ENCODE data around the gene SF3B2. TPM values are rescaled to one million over a fixed set of nuclear protein-coding genes. Genes with fewer than 3 reads are reported as not detected.

Gene SF3B2
- total and polyA plus RNA-seq, 9 of the 15 experiments (the other 6 are each of a cell fraction or from before 2014, with no cell fraction given), result 58.3 to 248 (median 157) TPM

GRCh38 chr11:66006891-66007176 lies 45.3 kb upstream of the SF3B2 start:
- ATAC-seq, result no peak
- H3K36me3 ChIP-seq (ENCODE audit: control insufficient read depth, insufficient read depth, low read length), result peaks cover 24% of the 10 kb centered on the region; the same call in 2 of the 3 replicates
- POLR2A ChIA-PET, result interaction anchor here (0.6 to 3.3 kb wide), 8 partner anchors 8 to 149 kb away, joined by 3 to 13 read pairs (median 4); partner anchors contain the start of genes CATSPER1 and CFL1
- CTCF ChIA-PET (ENCODE audit: low intra/inter-chr PET ratio), result no interaction called here
- H2AFZ ChIP-seq (ENCODE audit: low read depth, low read length), result no peak overlapping the region
- H3K4me1 ChIP-seq (replicated peaks in 1 of 2; ENCODE audit: control insufficient read depth in 2 of 2, insufficient read depth in 2 of 2, low read length in 2 of 2), result peaks cover 23 to 32% of the 10 kb centered on the region in 2 experiments; a peak in 4 of 5 replicates
- no TSS peak for BruUV-seq (replicated peaks)
- H3K4me2 ChIP-seq (ENCODE audit: insufficient read depth, low read length), result no peak overlapping the region
- WGBS (ENCODE audit: insufficient coverage, low coverage, missing lambda C conversion rate), result 58% methylated on average over 4 of the region's 4 CpGs
- peaks cover 19% of the 10 kb centered on the region for H3K79me2 ChIP-seq (ENCODE audit: control insufficient read depth, insufficient read depth, low read length)
- intact Hi-C loops (cut with micrococcal nuclease) (no loop called here), in situ Hi-C loops (cut with MboI) (no loop called here)
- no peak for DNase-seq (ENCODE audit: extremely low read depth in 1 of 4, low spot score in 3 of 4)
- FAIRE-seq, result no peak
- peak; percentile 11; the same call in 1 of the 2 replicates for TF ChIP-seq RBFOX2 (IDR thresholded peaks at IDR 0.05; ENCODE audit: low read depth, low read length)
- no peak for TF ChIP-seq DDX20 (tag; IDR thresholded peaks at IDR 0.05; ENCODE audit: low read depth)
- TF ChIP-seq ZNF764 (CRISPR knock-in tag; IDR thresholded peaks at IDR 0.05; ENCODE audit: low read depth), result no peak
- TF ChIP-seq POLR2A (conservative IDR thresholded peaks at IDR 0.05), result 0 out of 2 replicates have a peak, but pooled peaks have one; percentile 27
- H3K27me3 ChIP-seq (ENCODE audit: control insufficient read depth in 2 of 2, insufficient read depth in 2 of 2, low read length in 2 of 2), result no peaks in the 10 kb centered on the region
- H3K9me1 ChIP-seq (ENCODE audit: control insufficient read depth, insufficient read depth, low read length), result no peaks in the 10 kb centered on the region
- H3K27ac ChIP-seq (ENCODE audit: extremely low read depth, low read depth, low read length), result no peak overlapping the region
- H3K9me3 ChIP-seq (replicated peaks; ENCODE audit: control insufficient read depth, insufficient read depth, low read depth, low read length), result no peaks in the 10 kb centered on the region
- H4K20me1 ChIP-seq (replicated peaks; ENCODE audit: control insufficient read depth, insufficient read depth, low read length), result no peaks in the 10 kb centered on the region
- H3K4me3 ChIP-seq, result no peak overlapping the region
- H3K9ac ChIP-seq (ENCODE audit: insufficient read depth in 1 of 2, low read depth in 2 of 2, low read length in 2 of 2), result peak overlapping the region in 1 of 2 experiments; percentile 75; a peak in 2 of 4 replicates

- no peaks in the 10 kb centered on the region for H3K27me3 ChIP-seq (ENCODE audit: control insufficient read depth in 2 of 2, insufficient read depth in 2 of 2, low read length in 2 of 2)
- H2AFZ ChIP-seq (ENCODE audit: low read depth, low read length), result no peak overlapping the region
- H3K79me2 ChIP-seq (ENCODE audit: control insufficient read depth, insufficient read depth, low read length), result peaks cover 17% of the 10 kb centered on the region
- WGBS (ENCODE audit: insufficient coverage, low coverage, missing lambda C conversion rate), result 16% methylated on average over 5 of the region's 5 CpGs
- no peaks in the 10 kb centered on the region for H4K20me1 ChIP-seq (replicated peaks; ENCODE audit: control insufficient read depth, insufficient read depth, low read length)
- H3K27ac ChIP-seq (ENCODE audit: extremely low read depth, low read depth, low read length), result no peak overlapping the region
- no peaks in the 10 kb centered on the region for H3K9me1 ChIP-seq (ENCODE audit: control insufficient read depth, insufficient read depth, low read length)
- H3K4me2 ChIP-seq (ENCODE audit: insufficient read depth, low read length), result no peak overlapping the region
- H3K9me3 ChIP-seq (replicated peaks; ENCODE audit: control insufficient read depth, insufficient read depth, low read depth, low read length), result no peaks in the 10 kb centered on the region
- in situ Hi-C loops (cut with MboI), result no loop called here
- BruUV-seq (replicated peaks), result no TSS peak
- peaks cover 24% of the 10 kb centered on the region; the same call in 2 of the 3 replicates for H3K36me3 ChIP-seq (ENCODE audit: control insufficient read depth, insufficient read depth, low read length)
- no peak overlapping the region for H3K4me3 ChIP-seq
- DNase-seq (ENCODE audit: extremely low read depth in 1 of 4, low spot score in 3 of 4) (peak in 2 of 4 experiments; percentile 53 to 64), FAIRE-seq (peak; percentile 60), ATAC-seq (peak; percentile 58)
- CTCF ChIA-PET (ENCODE audit: low intra/inter-chr PET ratio), result no interaction called here
- peak overlapping the region in 1 of 2 experiments; percentile 75; a peak in 1 of 4 replicates for H3K9ac ChIP-seq (ENCODE audit: insufficient read depth in 1 of 2, low read depth in 2 of 2, low read length in 2 of 2)
- peaks cover 23 to 36% of the 10 kb centered on the region in 2 experiments; a peak in 4 of 5 replicates for H3K4me1 ChIP-seq (replicated peaks in 1 of 2; ENCODE audit: control insufficient read depth in 2 of 2, insufficient read depth in 2 of 2, low read length in 2 of 2)
- POLR2A ChIA-PET, result interaction anchor here (0.6 to 3.3 kb wide), 8 partner anchors 8 to 149 kb away, joined by 3 to 13 read pairs (median 4); partner anchors contain the start of genes CATSPER1 and CFL1
- intact Hi-C loops (cut with micrococcal nuclease), result no loop called here
- no peak for TF ChIP-seq TAF9B (IDR thresholded peaks at IDR 0.05; ENCODE audit: partially characterized antibody)
- TF ChIP-seq PHF21A (IDR thresholded peaks at IDR 0.05; ENCODE audit: borderline replicate concordance, low read depth), result 0 out of 2 replicates have a peak, but pooled peaks have one; percentile 17
- TF ChIP-seq, protein P1, sequence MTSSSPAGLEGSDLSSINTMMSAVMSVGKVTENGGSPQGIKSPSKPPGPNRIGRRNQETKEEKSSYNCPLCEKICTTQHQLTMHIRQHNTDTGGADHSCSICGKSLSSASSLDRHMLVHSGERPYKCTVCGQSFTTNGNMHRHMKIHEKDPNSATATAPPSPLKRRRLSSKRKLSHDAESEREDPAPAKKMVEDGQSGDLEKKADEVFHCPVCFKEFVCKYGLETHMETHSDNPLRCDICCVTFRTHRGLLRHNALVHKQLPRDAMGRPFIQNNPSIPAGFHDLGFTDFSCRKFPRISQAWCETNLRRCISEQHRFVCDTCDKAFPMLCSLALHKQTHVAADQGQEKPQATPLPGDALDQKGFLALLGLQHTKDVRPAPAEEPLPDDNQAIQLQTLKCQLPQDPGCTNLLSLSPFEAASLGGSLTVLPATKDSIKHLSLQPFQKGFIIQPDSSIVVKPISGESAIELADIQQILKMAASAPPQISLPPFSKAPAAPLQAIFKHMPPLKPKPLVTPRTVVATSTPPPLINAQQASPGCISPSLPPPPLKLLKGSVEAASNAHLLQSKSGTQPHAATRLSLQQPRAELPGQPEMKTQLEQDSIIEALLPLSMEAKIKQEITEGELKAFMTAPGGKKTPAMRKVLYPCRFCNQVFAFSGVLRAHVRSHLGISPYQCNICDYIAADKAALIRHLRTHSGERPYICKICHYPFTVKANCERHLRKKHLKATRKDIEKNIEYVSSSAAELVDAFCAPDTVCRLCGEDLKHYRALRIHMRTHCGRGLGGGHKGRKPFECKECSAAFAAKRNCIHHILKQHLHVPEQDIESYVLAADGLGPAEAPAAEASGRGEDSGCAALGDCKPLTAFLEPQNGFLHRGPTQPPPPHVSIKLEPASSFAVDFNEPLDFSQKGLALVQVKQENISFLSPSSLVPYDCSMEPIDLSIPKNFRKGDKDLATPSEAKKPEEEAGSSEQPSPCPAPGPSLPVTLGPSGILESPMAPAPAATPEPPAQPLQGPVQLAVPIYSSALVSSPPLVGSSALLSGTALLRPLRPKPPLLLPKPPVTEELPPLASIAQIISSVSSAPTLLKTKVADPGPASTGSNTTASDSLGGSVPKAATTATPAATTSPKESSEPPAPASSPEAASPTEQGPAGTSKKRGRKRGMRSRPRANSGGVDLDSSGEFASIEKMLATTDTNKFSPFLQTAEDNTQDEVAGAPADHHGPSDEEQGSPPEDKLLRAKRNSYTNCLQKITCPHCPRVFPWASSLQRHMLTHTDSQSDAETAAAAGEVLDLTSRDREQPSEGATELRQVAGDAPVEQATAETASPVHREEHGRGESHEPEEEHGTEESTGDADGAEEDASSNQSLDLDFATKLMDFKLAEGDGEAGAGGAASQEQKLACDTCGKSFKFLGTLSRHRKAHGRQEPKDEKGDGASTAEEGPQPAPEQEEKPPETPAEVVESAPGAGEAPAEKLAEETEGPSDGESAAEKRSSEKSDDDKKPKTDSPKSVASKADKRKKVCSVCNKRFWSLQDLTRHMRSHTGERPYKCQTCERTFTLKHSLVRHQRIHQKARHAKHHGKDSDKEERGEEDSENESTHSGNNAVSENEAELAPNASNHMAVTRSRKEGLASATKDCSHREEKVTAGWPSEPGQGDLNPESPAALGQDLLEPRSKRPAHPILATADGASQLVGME (CRISPR knock-in tag; IDR thresholded peaks at IDR 0.05), result no peak
- no peak for TF ChIP-seq RFX7 (CRISPR knock-in tag; IDR thresholded peaks at IDR 0.05)
- peak; percentile 82 for TF ChIP-seq TFAP4 (CRISPR knock-in tag; IDR thresholded peaks at IDR 0.05; ENCODE audit: borderline replicate concordance)
- peak; percentile 17 for TF ChIP-seq DACH1 (IDR thresholded peaks at IDR 0.05; ENCODE audit: partially characterized antibody)
Observed at GRCh38 chr11:66007201-66007634, 44.9 kb upstream of the SF3B2 start.

Data from K562 (cell line).